Stimulated activated CD4-positive, alpha-beta T cell treated with anti-CD3 and anti-CD28 coated beads, Interleukin-1b, Interleukin-23, amount 100 ng/mL, for 1 hour (primary cell): ENCODE results near the gene INPP5J.
"Not testable (repeated sequence)": the region's sequence is repeated elsewhere in the genome, so short reads cannot be mapped to it uniquely, and the experiment has no call there.

Source experiments
- DNase-seq, 2 donors: peaks; one replicate each; pipeline ENCODE4 v3.0.0-alpha.2; 2020; ENCODE audit warnings: low read depth in 2 of 2

The INPP5J gene

GRCh38 chr22:31144223-31144622 lies 21.5 kb downstream of the INPP5J start:
- DNase-seq, result no peak

GRCh38 chr22:31148488-31148887 lies 25.7 kb downstream of the INPP5J start:
- DNase-seq, result no peak

- DNase-seq, result no peak
Observed at GRCh38 chr22:31148953-31149627, 26.3 kb downstream of the INPP5J start.

GRCh38 chr22:31150615-31151014 lies 27.8 kb downstream of the INPP5J start:
- DNase-seq, result no peak

GRCh38 chr22:31151872-31152271 lies 29.1 kb downstream of the INPP5J start:
- DNase-seq, result no peak

GRCh38 chr22:31153357-31153756 lies 30.6 kb downstream of the INPP5J start:
- DNase-seq, result no peak

GRCh38 chr22:31154975-31155374 lies 32.2 kb downstream of the INPP5J start:
- DNase-seq, result no peak

GRCh38 chr22:31155422-31155821 lies 32.7 kb downstream of the INPP5J start:
- no peak for DNase-seq

GRCh38 chr22:31160328-31160978 lies 37.7 kb downstream of the INPP5J start:
- DNase-seq, result no peak

- DNase-seq, result no peak
Observed at GRCh38 chr22:31161386-31161785, 38.6 kb downstream of the INPP5J start.

- DNase-seq, result no peak
Observed at GRCh38 chr22:31162015-31162765, 39.4 kb downstream of the INPP5J start.

- DNase-seq, result no peak
Observed at GRCh38 chr22:31170971-31171370, 48.2 kb downstream of the INPP5J start.

GRCh38 chr22:31171734-31172133 lies 49.0 kb downstream of the INPP5J start:
- DNase-seq, result not testable (repeated sequence)

- no peak for DNase-seq
Observed at GRCh38 chr22:31173386-31174145, 50.8 kb downstream of the INPP5J start.

- no peak for DNase-seq
Observed at GRCh38 chr22:31176923-31177322, 54.2 kb downstream of the INPP5J start.

- DNase-seq, result no peak
Observed at GRCh38 chr22:31177420-31178162, 54.8 kb downstream of the INPP5J start.

- no peak for DNase-seq
Observed at GRCh38 chr22:31178859-31179258, 56.1 kb downstream of the INPP5J start.

- no peak for DNase-seq
Observed at GRCh38 chr22:31179345-31179744, 56.6 kb downstream of the INPP5J start.

- DNase-seq, result no peak
Observed at GRCh38 chr22:31184015-31184414, 61.2 kb downstream of the INPP5J start.
